Sigmoid colon (tissue), 7 donors: Measurements from ENCODE around the gene ZDHHC11B. TPM values are rescaled to one million over a fixed set of nuclear protein-coding genes. Genes with fewer than 3 reads are reported as not detected.
"Not testable (repeated sequence)": the region's sequence is repeated elsewhere in the genome, so short reads cannot be mapped to it uniquely, and the experiment has no call there.

Experiments used
- DNase-seq: peaks from one replicate; pipeline ENCODE4 v3.0.0-alpha.2; 2019
- H3K27ac ChIP-seq, 4 donors: fragments of 200-600 bp; sonication (generic); one replicate each; pipeline ENCODE4 v1.5.1; 2016 to 2019; ENCODE audit warnings: mild to moderate bottlenecking in 1 of 4
- H3K27me3 ChIP-seq, 3 donors: fragments of 200-600 bp; sonication (generic); one replicate each; pipeline ENCODE4 v1.5.1; 2019; ENCODE audit warnings: mild to moderate bottlenecking in 1 of 3
- H3K36me3 ChIP-seq, 4 donors: fragments of 200-600 bp; sonication (generic); one replicate each; pipeline ENCODE4 v1.5.1; 2016 to 2019
- H3K4me1 ChIP-seq, 4 donors: fragments of 200-600 bp; sonication (generic); one replicate each; pipeline ENCODE4 v1.5.1; 2017 to 2019
- H3K4me3 ChIP-seq, 4 donors: fragments of 200-600 bp; sonication (generic); one replicate each; pipeline ENCODE4 v1.5.1; 2017 to 2019; ENCODE audit warnings: mild to moderate bottlenecking in 2 of 4, moderate library complexity in 1 of 4
- H3K9me3 ChIP-seq, 4 donors: fragments of 200-600 bp in 3 of 4; sonication (generic) in 3 of 4; one replicate each; pipeline versions ENCODE4 v1.5.1 to v1.6.1; 2013 to 2019
- CTCF ChIP-seq, 4 experiments: fragments of 450-650 bp in 3 of 4; fragments of 200-600 bp in 1 of 4; IDR thresholded peaks; one replicate each; pipeline ENCODE4 v1.5.1; 2016 to 2019; ENCODE audit warnings: antibody characterized with exemption in 4 of 4, mild to moderate bottlenecking in 3 of 4, moderate library complexity in 2 of 4
- EP300 ChIP-seq, 4 donors: sonication (generic); formaldehyde crosslinking; IDR thresholded peaks; one replicate each; pipeline ENCODE4 v1.6.1; 2017; ENCODE audit warnings: antibody characterized with exemption in 4 of 4
- POLR2A ChIP-seq, 2 donors: fragments of 450-650 bp; IDR thresholded peaks; one replicate each; pipeline ENCODE4 v1.6.1; 2016; ENCODE audit warnings: antibody characterized with exemption in 2 of 2, mild to moderate bottlenecking in 2 of 2, moderate library complexity in 2 of 2
- POLR2AphosphoS5 ChIP-seq, 4 donors: sonication (generic); formaldehyde crosslinking; IDR thresholded peaks; one replicate each; pipeline ENCODE4 v1.6.1; 2017; ENCODE audit warnings: antibody characterized with exemption in 4 of 4
- WGBS, 2 donors: extraction: QIAGEN DNeasy Blood & Tissue Kit; methylation state at CpG; one replicate each; pipeline ENCODE4 v1.1.7; 2013; 5-methylcytosine and 5-hydroxymethylcytosine counted together
- intact Hi-C: fragments of 100-400 bp; cut with DNase I; formaldehyde crosslinking; loops from one replicate; pipeline ENCODE4 v1.15.1; 2023
- polyA plus RNA-seq, 3 donors: library from polyadenylated mRNA; stranded (reverse); fragments of 200-250 nt; gene quantifications; one replicate each; pipeline ENCODE4 v1.2.3, GENCODE V29; 2013
- total RNA-seq, 4 donors: library from RNA; depleted of rRNA; stranded (reverse); fragments of >200 nt; gene quantifications; one replicate each; pipeline ENCODE4 v1.1.0, GENCODE V29; 2016
- donor health status: healthy with polysubstance abuse.
- donor health status: Bipolar disorder and iron deficiency.
- donor health status: healthy.

The ZDHHC11B gene
- total and polyA plus RNA-seq, 7 donors, result 0.46 to 12.7 (median 1.8) TPM; not detected in 1

GRCh38 chr5:776862-777711 is 7.4 kb downstream of the ZDHHC11B start:
- Histone ChIP-seq H3K36me3 (no peaks in the 10 kb centered on the region), H3K4me1 (peaks cover 0 to 28% (median 12%) of the 10 kb centered on the region in 4 donors), H3K27ac (peak overlapping the region in 3 of 4 donors; percentile 1 to 43 (median 15)), H3K4me3 (peak overlapping the region in 3 of 4 donors; percentile 28 to 39 (median 32)), H3K9me3 (no peaks in the 10 kb centered on the region), H3K27me3 (no peaks in the 10 kb centered on the region)
- intact Hi-C loops, result no loop called here
- TF ChIP-seq POLR2AphosphoS5 (IDR thresholded peaks at IDR 0.05) (peak in 3 of 4 donors; percentile 48 to 66 (median 65)), POLR2A (IDR thresholded peaks at IDR 0.05) (no peak), CTCF (IDR thresholded peaks at IDR 0.05) (no peak), EP300 (IDR thresholded peaks at IDR 0.05) (no peak)
- DNase-seq, result peak; percentile 66
- WGBS, 2 donors, result 84 to 89% methylated on average over 42 of the region's 42 CpGs

GRCh38 chr5:775961-776861 is 8.3 kb downstream of the ZDHHC11B start:
- Histone ChIP-seq H3K27me3 (no peaks in the 10 kb centered on the region), H3K9me3 (no peaks in the 10 kb centered on the region), H3K36me3 (no peaks in the 10 kb centered on the region), H3K27ac (peak overlapping the region in 2 of 4 donors; percentile 15 to 43), H3K4me1 (peaks cover 0 to 28% (median 12%) of the 10 kb centered on the region in 4 donors), H3K4me3 (peak overlapping the region in 3 of 4 donors; percentile 28 to 39 (median 32))
- WGBS, 2 donors, result 89 to 94% methylated on average over 17 to 20 of the region's 20 CpGs
- peak; percentile 63 for DNase-seq
- TF ChIP-seq CTCF (IDR thresholded peaks at IDR 0.05) (no peak), POLR2AphosphoS5 (IDR thresholded peaks at IDR 0.05) (no peak), EP300 (IDR thresholded peaks at IDR 0.05) (no peak), POLR2A (IDR thresholded peaks at IDR 0.05) (no peak)
- intact Hi-C loops, result no loop called here

GRCh38 chr5:775595-775960 is 9.0 kb downstream of the ZDHHC11B start:
- H3K9me3 ChIP-seq, DNase-seq, H3K27ac ChIP-seq, intact Hi-C loops, H3K4me3 ChIP-seq, H3K27me3 ChIP-seq, H3K36me3 ChIP-seq: not testable (repeated sequence)
- WGBS, 2 donors, result 91% methylated on average over 8 of the region's 9 CpGs
- H3K4me1 ChIP-seq, result peaks cover 0 to 28% (median 12%) of the 10 kb centered on the region in 4 donors

GRCh38 chr5:774854-775505 is 9.5 kb downstream of the ZDHHC11B start:
- H3K4me1 ChIP-seq, result peaks cover 0 to 28% (median 12%) of the 10 kb centered on the region in 4 donors
- H3K4me3 ChIP-seq, H3K36me3 ChIP-seq, H3K9me3 ChIP-seq, H3K27ac ChIP-seq, intact Hi-C loops, H3K27me3 ChIP-seq, DNase-seq: not testable (repeated sequence)
- 84 to 88% methylated on average over 18 of the region's 18 CpGs for WGBS, 2 donors

- H3K27ac ChIP-seq, H3K27me3 ChIP-seq, DNase-seq, intact Hi-C loops, H3K4me3 ChIP-seq, H3K36me3 ChIP-seq, H3K9me3 ChIP-seq: not testable (repeated sequence)
- H3K4me1 ChIP-seq, result peaks cover 0 to 28% (median 12%) of the 10 kb centered on the region in 4 donors
- WGBS, 2 donors, result 86 to 96% methylated on average over 6 of the region's 6 CpGs
Measured at GRCh38 chr5:774304-774703, 10.2 kb downstream of the ZDHHC11B start.
